Activated CD4-positive, alpha-beta T cell treated with anti-CD3 and anti-CD28 coated beads, Interleukin-2, amount 10 ng/mL, durations not matched to agents 24 days and 14 days (primary cell): Measurements from ENCODE around the gene GJC2. TPM values are rescaled to one million over a fixed set of nuclear protein-coding genes. Genes with fewer than 3 reads are reported as not detected.
A peak's percentile ranks its signal among the peaks of the same experiment; 100 is the strongest.
"Not testable (repeated sequence)": the region's sequence is repeated elsewhere in the genome, so short reads cannot be mapped to it uniquely, and the experiment has no call there.

Experiments
- DNase-seq: peaks from one replicate; pipeline ENCODE4 v3.0.0; 2022
- H3K27ac Mint-ChIP-seq: one replicate; pipeline ENCODE4 v1.8.0; 2022; ENCODE audit warnings: mild to moderate bottlenecking, mixed read lengths
- H3K27me3 Mint-ChIP-seq: one replicate; pipeline ENCODE4 v1.8.0; 2022; ENCODE audit warnings: mixed read lengths
- H3K36me3 Mint-ChIP-seq: one replicate; pipeline ENCODE4 v1.8.0; 2022; ENCODE audit warnings: low read depth, mild to moderate bottlenecking, mixed read lengths
- H3K4me1 Mint-ChIP-seq: one replicate; pipeline ENCODE4 v1.8.0; 2021; ENCODE audit warnings: mixed read lengths
- H3K4me3 Mint-ChIP-seq: one replicate; pipeline ENCODE4 v1.8.0; 2022; ENCODE audit warnings: mild to moderate bottlenecking, moderate library complexity, mixed read lengths
- H3K9me3 Mint-ChIP-seq: one replicate; pipeline ENCODE4 v1.8.0; 2021; ENCODE audit warnings: mixed read lengths
- intact Hi-C: fragments of 100-400 bp; cut with micrococcal nuclease; formaldehyde crosslinking; loops from one replicate; pipeline ENCODE4 v1.15.1; 2023
- total RNA-seq: library from RNA; stranded (reverse); gene quantifications from 2 replicates; pipeline ENCODE4 v1.2.3, GENCODE V29; 2022

The GJC2 gene
- total RNA-seq, 1 donor from 2014 or later = 0.96 TPM

- Mint-ChIP-seq H3K4me1 (no peaks in the 10 kb centered on the region), H3K4me3 (no peak overlapping the region), H3K27ac (no peak overlapping the region), H3K27me3 (no peaks in the 10 kb centered on the region), H3K9me3 (no peaks in the 10 kb centered on the region), H3K36me3 (no peaks in the 10 kb centered on the region)
- intact Hi-C loops = no loop called here
- DNase-seq = no peak
These were observed 29.3 kb downstream of the GJC2 start for GRCh38 chr1:228178737-228179684.

- no peak overlapping the region for H3K27ac Mint-ChIP-seq
- H3K36me3 Mint-ChIP-seq = no peaks in the 10 kb centered on the region
- H3K4me3 Mint-ChIP-seq = no peak overlapping the region
- DNase-seq = no peak
- no peaks in the 10 kb centered on the region for H3K4me1 Mint-ChIP-seq
- H3K9me3 Mint-ChIP-seq = no peaks in the 10 kb centered on the region
- intact Hi-C loops = no loop called here
- no peaks in the 10 kb centered on the region for H3K27me3 Mint-ChIP-seq
These were observed 30.7 kb downstream of the GJC2 start for GRCh38 chr1:228180271-228180958.

GRCh38 chr1:228180959-228181644, 31.4 kb downstream of the GJC2 start:
- Mint-ChIP-seq H3K27ac (no peak overlapping the region), H3K9me3 (no peaks in the 10 kb centered on the region), H3K27me3 (no peaks in the 10 kb centered on the region), H3K36me3 (no peaks in the 10 kb centered on the region), H3K4me1 (peaks cover 2% of the 10 kb centered on the region), H3K4me3 (no peak overlapping the region)
- intact Hi-C loops = no loop called here
- DNase-seq = no peak

- Mint-ChIP-seq H3K27ac (no peak overlapping the region), H3K4me3 (no peak overlapping the region), H3K9me3 (no peaks in the 10 kb centered on the region), H3K4me1 (peaks cover 2% of the 10 kb centered on the region), H3K36me3 (no peaks in the 10 kb centered on the region), H3K27me3 (no peaks in the 10 kb centered on the region)
- intact Hi-C loops = no loop called here
- DNase-seq = no peak
These were observed 31.9 kb downstream of the GJC2 start for GRCh38 chr1:228181645-228182034.

- Mint-ChIP-seq H3K9me3 (no peaks in the 10 kb centered on the region), H3K27me3 (no peaks in the 10 kb centered on the region), H3K4me1 (peaks cover 2% of the 10 kb centered on the region), H3K4me3 (no peak overlapping the region), H3K36me3 (no peaks in the 10 kb centered on the region), H3K27ac (no peak overlapping the region)
- intact Hi-C loops = no loop called here
- no peak for DNase-seq
These were observed 32.7 kb downstream of the GJC2 start for GRCh38 chr1:228182296-228183030.

- intact Hi-C loops = no loop called here
- Mint-ChIP-seq H3K27me3 (no peaks in the 10 kb centered on the region), H3K4me1 (peaks cover 2% of the 10 kb centered on the region), H3K36me3 (no peaks in the 10 kb centered on the region), H3K27ac (no peak overlapping the region), H3K9me3 (no peaks in the 10 kb centered on the region), H3K4me3 (no peak overlapping the region)
- no peak for DNase-seq
These were observed 34.4 kb downstream of the GJC2 start for GRCh38 chr1:228184152-228184551.

- Mint-ChIP-seq H3K27ac (no peak overlapping the region), H3K36me3 (no peaks in the 10 kb centered on the region), H3K4me1 (peaks cover 2% of the 10 kb centered on the region), H3K27me3 (no peaks in the 10 kb centered on the region), H3K4me3 (no peak overlapping the region), H3K9me3 (no peaks in the 10 kb centered on the region)
- DNase-seq = peak; percentile 65
- intact Hi-C loops = no loop called here
These were observed 35.9 kb downstream of the GJC2 start for GRCh38 chr1:228185641-228185965.

GRCh38 chr1:228188249-228188648, 38.5 kb downstream of the GJC2 start:
- H3K27ac Mint-ChIP-seq, H3K36me3 Mint-ChIP-seq, DNase-seq, H3K27me3 Mint-ChIP-seq, intact Hi-C loops, H3K4me3 Mint-ChIP-seq, H3K9me3 Mint-ChIP-seq, H3K4me1 Mint-ChIP-seq: not testable (repeated sequence)

GRCh38 chr1:228190182-228190581, 40.5 kb downstream of the GJC2 start:
- Mint-ChIP-seq H3K27me3 (no peaks in the 10 kb centered on the region), H3K27ac (no peak overlapping the region), H3K4me1 (peaks cover 2% of the 10 kb centered on the region), H3K4me3 (no peak overlapping the region), H3K9me3 (no peaks in the 10 kb centered on the region), H3K36me3 (no peaks in the 10 kb centered on the region)
- intact Hi-C loops = no loop called here
- no peak for DNase-seq

- H3K27me3 Mint-ChIP-seq = no peaks in the 10 kb centered on the region
- intact Hi-C loops = no loop called here
- H3K27ac Mint-ChIP-seq = no peak overlapping the region
- DNase-seq = no peak
- H3K4me1 Mint-ChIP-seq = peaks cover under 1% of the 10 kb centered on the region
- no peaks in the 10 kb centered on the region for H3K36me3 Mint-ChIP-seq
- H3K9me3 Mint-ChIP-seq = no peaks in the 10 kb centered on the region
- no peak overlapping the region for H3K4me3 Mint-ChIP-seq
These were observed 41.0 kb downstream of the GJC2 start for GRCh38 chr1:228190778-228191177.

- Mint-ChIP-seq H3K4me3 (no peak overlapping the region), H3K27ac (no peak overlapping the region), H3K9me3 (peaks cover 6% of the 10 kb centered on the region), H3K4me1 (no peaks in the 10 kb centered on the region), H3K36me3 (peaks cover 6% of the 10 kb centered on the region), H3K27me3 (no peaks in the 10 kb centered on the region)
- intact Hi-C loops = no loop called here
- no peak for DNase-seq
These were observed 44.7 kb downstream of the GJC2 start for GRCh38 chr1:228194436-228194835.

GRCh38 chr1:228194921-228195812, 45.4 kb downstream of the GJC2 start:
- H3K36me3 Mint-ChIP-seq = peaks cover 8% of the 10 kb centered on the region
- H3K27me3 Mint-ChIP-seq = no peaks in the 10 kb centered on the region
- intact Hi-C loops = no loop called here
- peaks cover 9% of the 10 kb centered on the region for H3K9me3 Mint-ChIP-seq
- H3K27ac Mint-ChIP-seq = no peak overlapping the region
- no peaks in the 10 kb centered on the region for H3K4me1 Mint-ChIP-seq
- DNase-seq = no peak
- no peak overlapping the region for H3K4me3 Mint-ChIP-seq
